Hepatic stellate cell (primary cell): ENCODE results near the gene ANXA7.
"Not testable (repeated sequence)": the region's sequence is repeated elsewhere in the genome, so short reads cannot be mapped to it uniquely, and the experiment has no call there.

ENCODE experiments used
- DNase-seq: peaks from one replicate; pipeline ENCODE4 v3.0.0; 2011; ENCODE audit warnings: low spot score

Gene ANXA7

DNA sequence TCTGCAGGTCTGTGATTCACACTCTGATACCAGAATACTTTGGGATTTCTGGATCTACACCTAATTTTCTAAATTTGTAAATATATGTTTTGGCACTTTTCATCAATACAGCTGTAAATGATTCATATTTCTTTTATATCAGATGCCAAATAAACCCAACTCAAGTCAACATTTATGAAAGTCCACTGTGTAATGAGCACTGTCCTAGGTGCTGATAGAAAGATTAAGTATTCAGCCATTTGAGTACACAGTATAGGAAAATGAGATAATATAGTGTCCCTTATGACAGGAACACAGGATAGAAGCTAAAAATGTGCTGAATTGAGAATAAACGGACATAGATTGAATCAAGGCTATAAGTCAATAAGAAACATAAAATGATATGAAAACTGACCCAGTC, 6.4 kb downstream of the ANXA7 start:
- DNase-seq = no peak

DNA sequence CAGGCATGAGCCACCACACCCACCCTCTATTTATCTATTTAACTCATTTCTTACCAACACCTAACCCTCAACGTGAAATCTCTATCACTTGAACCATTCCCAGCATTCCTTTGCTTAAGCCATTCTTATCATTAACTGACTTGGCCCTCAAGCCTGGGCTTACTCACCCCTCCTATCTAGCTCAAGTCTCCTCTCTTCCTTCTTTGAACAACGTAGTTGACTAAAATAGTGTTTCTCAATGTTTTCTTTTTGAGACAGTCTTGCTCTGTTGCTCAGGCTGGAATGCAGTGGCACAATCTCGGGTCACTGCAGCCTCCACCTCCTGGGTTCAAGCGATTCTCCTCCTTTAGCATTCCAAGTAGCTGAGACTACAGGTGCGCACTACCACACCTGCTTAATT, 7.0 kb downstream of the ANXA7 start:
- DNase-seq = no peak

DNA sequence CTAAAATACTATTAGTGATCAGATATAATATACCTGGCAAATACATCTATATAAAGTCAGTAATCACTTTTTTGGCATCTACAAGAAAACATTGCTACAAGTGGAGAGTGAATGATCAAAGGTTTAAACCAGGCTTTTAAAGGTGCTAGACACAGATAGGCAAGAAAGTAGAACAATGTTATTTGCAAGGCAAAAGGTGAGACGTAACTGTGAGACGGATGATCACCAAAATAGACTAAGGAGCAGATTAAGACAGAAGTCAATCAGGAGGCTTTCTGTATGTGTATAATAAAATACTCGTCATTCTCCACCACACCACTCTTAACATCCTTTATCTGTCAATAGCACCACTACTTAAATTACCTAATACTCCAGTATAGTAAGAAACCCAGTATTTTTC, 8.3 kb downstream of the ANXA7 start:
- DNase-seq = no peak

DNA sequence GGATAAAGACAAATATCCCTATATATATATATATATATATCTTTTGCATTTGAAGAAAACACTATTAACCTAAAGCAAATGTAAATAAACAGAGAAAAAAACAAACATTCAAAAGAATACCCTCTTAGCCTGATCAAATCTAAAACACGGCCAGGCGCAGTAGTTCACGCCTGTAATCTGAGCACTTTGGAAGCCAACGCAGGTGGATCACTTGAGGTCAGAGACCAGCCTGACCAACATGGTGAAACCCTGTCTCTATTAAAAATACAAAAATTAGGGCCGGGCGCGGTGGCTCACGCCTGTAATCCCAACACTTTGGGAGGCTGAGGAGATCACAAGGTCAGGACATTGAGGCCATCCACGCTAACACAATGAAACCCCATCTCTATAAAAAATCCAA, 9.2 kb downstream of the ANXA7 start:
- no peak for DNase-seq

DNA sequence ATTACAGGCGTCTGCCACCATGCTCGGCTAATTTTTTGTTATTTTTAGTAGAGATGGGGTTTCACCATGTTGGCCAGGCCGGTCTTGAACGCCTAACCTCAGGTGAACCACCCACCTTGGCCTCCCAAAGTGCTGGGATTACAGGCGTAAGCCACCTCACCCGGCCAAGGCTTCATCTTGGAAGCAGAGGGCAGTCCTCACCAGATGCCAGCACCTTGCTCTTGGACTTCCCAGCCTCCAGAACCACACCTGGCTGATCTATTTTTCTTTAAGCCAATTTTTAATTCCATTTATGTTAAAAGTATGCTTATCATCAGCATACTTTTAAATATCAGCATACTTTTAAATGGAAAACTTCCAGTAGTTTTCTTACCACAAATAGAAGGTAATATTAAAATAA, 12.2 kb downstream of the ANXA7 start:
- no peak for DNase-seq

DNA sequence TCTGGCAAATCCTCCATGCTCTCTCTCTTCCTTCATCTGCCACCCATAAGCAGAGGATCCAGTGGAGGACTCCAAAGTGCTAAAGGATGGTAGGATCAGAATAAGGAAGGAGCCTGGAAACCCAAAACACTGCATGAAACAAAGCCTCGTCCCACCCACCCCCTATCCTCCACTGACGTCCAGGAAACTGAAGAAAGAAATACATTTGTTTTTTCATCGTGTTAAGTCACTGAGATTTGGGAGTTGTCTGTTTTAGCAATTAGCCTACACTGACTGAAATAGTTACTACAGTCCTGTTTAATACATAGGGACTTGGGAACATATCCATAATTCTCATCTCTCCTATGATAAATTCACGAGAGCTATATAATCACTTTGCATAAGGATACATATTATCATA, 14.8 kb downstream of the ANXA7 start:
- DNase-seq = no peak

DNA sequence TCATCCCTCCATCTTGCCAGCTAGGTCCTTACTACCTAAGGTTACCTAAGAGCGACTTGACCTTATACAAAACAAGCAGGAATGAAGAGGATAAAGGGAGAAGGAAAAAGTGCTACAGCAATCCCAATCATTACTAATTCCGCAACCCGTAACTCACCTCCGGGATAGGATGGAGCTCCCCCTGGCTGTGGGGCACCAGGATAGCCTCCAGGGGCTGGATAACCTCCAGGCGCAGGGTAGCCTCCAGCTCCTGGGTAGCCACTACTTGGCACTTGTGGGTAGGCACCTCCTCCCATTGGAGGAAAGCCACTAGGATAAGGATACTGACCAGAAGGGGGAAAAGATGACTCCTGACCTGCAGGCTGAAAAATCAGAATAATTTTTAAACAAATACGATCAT, 15.8 kb downstream of the ANXA7 start:
- DNase-seq = no peak

DNA sequence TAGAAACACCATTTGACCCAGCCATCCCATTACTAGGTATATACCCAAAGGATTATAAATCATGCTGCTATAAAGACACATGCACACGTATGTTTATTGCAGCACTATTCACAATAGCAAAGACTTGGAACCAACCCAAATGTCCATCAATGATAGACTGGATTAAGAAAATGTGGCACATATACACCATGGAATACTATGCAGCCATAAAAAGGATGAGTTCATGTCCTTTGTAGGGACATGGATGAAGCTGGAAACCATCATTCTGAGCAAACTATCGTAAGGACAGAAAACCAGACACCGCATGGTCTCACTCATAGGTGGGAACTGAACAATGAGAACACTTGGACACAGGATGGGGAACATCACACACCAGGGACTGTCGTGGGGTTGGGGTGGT, 19.5 kb downstream of the ANXA7 start:
- not testable (repeated sequence) for DNase-seq

DNA sequence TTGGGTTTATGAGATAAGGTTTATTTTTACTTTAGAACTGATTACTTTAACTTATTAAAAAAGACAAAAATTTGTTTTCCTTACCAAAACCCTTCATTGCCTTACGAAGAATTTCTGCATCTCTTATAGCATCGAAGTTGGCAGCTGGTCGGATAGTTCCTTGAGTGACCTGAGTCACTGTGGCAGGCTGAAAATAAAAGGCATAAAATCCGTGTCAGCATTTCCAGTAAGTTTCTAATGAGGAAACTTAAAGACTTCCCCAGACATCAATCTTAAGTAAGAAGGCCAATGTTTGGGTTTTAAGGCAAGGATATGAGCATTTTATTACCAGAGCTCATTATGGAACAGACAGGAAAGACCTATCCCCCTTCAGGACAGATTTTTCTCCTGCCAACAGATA, 25.6 kb downstream of the ANXA7 start:
- DNase-seq = no peak

DNA sequence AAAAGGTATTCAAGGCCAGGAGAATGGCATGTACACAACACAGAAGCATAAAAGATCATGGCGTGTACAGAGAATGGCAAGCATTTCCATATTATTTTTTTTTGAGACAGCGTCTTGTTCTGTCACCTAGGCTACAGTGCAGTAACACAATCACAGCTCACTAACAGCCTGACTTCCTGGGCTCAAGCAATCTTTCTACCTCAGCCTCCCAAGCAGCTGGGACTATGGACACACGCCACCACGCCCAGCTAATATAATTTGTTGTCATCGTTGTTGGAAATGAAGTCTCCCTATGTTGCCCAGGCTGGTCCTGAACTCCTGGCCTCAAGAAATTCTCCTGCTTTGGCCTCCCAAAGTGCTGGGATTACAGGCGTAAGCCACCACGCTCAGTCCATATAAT, 27.3 kb downstream of the ANXA7 start:
- DNase-seq = no peak

DNA sequence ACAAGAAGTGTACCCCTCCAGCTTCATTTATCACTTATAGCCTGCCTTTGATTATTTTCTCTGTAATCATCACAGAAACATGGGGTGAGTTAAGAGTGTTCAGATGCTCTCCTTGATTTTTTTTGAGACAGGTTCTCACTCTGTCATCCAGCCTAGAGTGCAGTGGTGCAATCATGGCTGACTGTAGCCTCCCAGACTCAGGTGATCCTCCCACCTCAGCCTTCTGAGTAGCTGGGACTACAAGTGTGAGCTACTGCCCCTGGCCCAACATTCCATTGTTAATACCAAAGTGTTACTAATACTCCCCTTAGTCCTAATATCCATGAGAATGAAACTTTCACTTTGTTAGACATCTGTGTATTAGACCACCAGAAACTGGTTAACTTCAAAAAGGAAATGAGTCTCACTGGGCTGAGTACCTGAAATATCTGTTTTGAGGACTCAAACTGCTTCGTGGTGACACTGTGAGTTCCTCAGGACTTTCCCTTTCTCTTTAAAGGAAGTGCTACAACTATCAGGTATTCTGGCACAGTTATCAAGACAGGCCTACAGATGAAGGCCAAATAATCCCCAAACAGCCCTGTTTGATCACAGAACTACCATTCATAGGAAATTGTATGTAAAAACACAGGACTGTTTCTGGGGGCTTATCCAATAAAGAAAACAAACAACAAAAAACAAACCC, 34.7 kb downstream of the ANXA7 start:
- DNase-seq = no peak

DNA sequence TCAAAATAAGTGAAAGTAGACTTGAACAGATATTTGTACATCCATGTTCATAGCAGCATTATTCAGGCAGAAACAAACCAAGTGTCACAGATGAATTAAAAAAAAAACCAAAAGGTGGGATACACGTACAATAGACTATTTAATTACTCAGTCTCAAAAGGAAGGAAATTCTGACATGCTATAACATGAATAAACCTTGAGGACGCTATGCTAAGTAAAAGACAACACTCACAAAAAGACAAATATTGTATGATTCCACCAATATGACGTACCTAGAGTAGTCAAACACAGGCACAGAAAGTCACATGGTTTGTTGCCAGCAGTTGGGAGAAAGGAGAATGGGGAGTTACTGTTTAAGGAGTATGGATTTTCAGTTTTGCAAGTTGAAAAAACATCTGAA, 37.2 kb downstream of the ANXA7 start:
- DNase-seq = no peak

DNA sequence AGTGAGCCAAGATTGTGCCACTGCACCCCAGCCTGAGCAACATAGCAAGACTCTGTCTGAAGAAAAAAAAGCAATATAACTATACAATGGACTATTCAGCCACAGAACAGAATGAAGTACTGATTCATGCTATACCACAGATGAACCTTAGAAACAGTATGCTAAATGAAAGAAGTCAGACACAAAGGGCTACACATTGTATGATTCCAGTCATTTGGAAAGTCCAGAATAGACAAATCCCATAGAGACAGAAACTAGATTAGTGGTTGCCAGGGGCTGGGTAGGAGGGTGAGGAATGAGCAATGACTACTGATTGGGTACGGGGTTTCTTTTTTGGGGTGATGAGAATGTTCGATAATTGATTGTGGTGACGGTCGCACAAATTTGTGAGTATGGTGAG, 45.6 kb downstream of the ANXA7 start:
- DNase-seq = no peak

DNA sequence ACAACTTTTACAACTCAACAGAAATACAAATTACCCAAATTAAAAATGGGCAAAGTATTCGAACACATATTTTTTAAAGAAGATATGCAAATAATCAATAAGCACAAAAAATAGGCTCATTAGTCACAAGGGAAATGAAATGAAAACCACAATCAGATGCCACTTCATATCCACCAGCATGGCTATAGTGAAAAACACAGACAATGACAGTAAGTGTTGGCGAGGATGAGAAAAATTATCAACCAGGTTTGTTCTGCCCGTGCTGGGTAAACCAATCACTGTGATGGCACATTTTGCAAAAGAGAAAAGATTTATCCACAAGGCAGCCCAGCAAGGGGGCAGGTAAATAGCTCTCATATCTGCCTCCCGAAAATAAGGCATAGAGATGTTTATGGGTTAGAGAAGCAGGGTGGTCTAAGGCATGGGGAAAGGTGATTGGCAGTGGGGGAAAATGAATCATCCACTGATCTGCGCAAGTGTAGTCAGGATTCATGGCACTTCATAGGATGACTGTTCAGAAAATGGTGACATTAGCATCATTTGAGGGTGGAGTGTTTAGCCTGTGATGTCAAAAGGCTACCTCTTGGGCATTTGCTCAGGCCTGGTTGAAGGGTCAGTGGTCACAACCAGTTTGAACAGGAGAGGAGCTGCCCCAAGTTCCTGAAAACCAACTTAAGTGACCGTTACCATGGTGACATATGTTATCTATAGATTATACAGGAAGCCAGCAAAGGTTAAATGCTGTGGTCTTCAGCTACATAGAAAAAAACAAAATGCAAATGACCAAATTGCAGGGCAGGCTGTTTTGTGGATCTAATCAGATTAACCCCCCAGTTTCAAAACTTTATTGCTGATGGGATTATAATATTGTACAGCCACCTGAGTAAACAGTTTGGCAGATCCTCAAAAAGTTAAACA, 47.2 kb downstream of the ANXA7 start:
- DNase-seq = no peak

DNA sequence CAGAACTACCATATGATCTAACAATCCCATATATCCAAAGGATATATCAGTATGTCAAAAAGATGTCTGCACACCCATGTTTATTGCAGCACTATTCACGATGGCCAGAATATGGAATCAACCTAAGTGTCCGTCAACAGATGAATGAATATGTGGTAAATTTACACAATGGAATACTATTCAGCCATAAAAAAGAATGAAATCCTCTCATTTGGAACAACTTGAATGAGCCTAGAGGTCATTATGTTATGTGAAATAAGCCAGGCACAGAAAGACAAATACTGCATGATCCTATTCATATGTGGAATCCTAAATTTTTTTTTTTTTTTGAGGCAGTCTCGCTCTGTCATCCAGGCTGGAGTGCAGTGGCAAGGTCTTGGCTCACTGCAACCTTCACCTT, 48.9 kb downstream of the ANXA7 start:
- no peak for DNase-seq

DNA sequence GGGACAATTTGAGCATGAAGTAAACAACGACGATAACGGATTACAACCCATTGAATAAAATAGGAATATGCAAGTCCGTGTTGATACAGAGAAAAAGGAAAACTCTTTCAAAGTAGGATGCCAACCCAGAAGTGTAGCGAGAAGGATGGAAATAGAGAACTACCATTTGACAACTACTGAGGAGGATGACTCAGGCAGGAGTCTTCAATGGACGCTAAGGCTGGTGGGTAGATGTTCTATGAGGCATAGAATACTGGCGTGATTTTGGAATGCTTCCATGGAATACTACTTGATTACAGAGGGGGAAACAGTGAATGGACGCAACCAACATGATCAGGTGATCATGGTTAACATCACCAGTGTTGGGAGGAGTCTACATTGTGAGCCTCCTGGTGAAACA, 54.4 kb downstream of the ANXA7 start:
- no peak for DNase-seq

DNA sequence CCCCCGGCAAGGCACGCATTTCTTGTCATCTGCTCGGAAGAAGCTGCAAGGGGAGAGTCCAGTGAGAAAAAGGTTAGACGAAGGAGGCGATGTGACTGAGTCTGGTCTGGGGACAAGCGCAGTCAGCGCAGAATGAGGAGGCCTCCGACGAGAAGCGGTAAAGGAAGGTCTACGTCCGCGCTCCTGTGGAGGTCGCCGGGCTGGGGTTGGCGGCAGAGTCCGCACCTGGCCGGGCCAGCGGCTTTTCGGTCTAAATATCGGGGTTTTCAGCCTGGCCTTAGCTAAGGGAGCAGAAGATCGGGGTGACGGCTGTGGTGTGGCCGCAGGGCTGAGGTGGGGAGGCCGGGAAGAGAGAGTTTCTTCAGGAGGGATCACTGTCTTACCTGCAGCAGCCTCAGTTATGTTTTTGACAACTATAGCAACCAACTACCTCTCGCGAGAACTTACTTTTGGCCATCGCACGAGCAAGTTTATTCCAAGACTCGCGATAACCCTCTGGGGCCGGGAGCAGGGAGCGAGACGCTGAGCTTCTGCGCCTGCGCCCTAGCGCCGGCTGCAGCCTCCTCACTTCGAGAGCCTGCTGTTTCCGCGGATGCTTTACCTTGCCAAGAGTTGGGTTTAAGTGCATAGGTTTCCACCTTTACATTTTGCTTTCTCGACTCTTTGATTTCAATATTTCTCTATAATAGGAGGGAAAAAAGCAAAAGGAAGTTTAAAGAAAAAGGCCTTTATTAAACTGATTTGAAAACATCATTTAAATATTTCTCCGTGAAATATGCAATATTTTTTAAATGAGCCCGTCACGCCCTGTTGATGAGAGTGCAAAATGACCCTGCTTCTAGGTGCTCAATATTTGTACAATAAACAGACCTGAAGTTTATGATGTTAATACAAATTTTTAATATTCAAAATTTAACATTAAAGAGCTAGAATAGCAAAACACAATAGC, 55.3 kb downstream of the ANXA7 start, which contains the start of gene CFAP70:
Gene CFAP70 (minus strand): TSS at position 534 of the 949 bp plus-strand sequence. CDS start 4,068 bp downstream, outside the sequence.
- DNase-seq = peak; percentile 94

DNA sequence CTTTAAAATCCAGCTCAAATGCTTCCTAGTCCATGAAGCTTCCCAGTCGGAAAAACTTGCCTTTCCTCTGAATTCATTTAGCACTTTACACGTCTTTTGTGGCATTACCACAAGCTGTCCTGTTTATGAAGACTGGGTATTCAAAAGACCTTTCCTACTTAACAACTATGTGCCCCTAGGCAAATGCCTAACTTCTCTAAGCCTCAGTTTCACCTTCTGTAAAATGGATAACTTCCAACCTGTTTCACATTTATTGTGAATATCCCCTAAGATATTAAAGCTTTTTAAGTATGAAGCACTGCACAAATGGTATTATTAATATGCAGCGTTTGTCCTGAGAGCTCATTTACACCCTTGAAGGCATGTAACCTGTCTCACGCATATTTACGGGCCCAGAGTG, 56.0 kb downstream of the ANXA7 start:
- no peak for DNase-seq

DNA sequence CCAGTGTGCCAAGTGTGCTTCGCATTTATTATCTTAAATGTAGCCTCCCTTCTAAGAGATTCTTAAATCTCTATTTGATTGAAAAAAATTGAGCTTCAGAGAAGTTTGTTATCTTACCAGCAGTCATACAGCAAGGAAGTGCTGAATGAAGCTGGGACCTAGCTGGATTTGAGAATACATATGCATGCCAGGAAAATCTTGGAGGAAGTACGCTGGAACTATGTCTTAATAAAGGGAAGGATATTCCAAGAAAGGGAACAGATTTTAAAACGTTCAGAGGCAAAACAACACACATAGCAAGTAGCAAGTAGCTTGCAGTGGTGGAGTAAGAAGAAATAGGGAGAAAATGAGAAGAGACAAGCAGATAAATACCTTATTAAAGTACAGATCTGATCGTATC, 56.7 kb downstream of the ANXA7 start:
- DNase-seq = no peak

DNA sequence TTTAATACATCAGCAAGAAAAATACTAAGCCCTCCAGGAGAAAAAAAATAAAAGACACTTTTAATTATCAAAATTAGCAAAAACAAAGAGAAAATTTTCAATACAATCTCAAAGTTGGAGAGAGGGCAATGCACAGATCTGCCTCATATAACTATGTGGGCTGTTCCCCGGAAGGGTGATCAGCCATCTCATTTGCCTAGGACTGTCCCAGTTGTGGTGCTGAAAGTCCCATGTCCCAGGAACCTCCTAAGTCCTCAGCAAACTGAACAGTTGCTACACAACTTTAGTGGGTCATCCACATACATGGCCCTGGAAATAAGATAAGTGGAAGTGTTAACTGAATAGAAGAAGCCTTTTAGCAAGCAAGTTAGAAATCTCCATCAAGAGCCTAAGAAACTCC, 69.6 kb downstream of the ANXA7 start:
- DNase-seq = no peak

DNA sequence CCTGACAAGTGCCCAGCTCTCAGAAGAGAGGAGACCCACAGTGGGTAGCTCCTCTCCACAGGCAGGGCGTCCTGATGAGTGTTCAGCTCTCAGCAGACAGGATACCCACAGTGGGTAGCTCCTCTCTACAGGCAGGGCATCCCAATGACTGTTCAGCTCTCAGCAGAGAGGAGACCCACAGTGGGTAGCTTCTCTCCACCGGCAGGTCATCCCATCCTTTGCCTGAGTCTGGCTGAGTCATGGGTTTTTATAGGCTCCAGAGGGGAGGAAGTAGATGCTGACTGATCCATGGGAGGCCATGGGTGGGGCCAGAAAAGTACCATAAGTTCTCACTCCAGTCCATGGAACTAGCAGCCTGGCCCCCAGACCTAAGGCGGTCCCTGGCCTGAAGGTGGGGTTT, 73.7 kb downstream of the ANXA7 start:
- no peak for DNase-seq

DNA sequence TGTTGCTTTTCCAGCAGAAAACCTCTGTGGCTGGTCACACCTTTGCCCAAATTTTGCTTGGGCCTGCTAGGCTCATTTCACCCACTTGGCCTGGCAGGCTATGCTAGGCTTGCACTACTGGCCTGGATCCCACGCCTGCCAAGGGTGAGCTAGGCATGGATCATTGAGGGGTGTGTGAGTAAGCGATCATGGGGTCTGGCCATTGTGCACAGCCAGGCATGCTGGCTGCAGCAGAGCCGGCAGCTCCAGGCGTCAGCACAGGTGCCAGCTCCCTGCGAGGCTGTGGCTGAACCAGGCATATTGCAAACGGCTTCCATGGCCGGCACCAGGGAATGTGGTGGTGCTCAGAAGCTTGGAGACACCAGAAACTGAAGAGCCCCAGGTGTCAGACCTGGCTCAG, 74.4 kb downstream of the ANXA7 start:
- no peak for DNase-seq
